HCT116 (cell line): ENCODE measurements around the gene DRAM1.

Experiments used
- ATF3 ChIP-seq: IDR thresholded peaks from 2 replicates; pipeline ENCODE4 v1.6.1; 2012
- CBX3 ChIP-seq: IDR thresholded peaks from 2 replicates; pipeline ENCODE4 v1.6.1; 2012; ENCODE audit warnings: low read depth
- CTCF ChIP-seq, 3 experiments: fragments of 200-600 bp in 1 of 3; sonication (generic) in 1 of 3; IDR thresholded peaks in 2 of 3; conservative IDR thresholded peaks in 1 of 3; 2 replicates each; pipeline ENCODE4 v1.5.1; 2012 to 2017; ENCODE audit warnings: low read depth in 2 of 3, low read length in 2 of 3, antibody characterized with exemption in 1 of 3, borderline replicate concordance in 1 of 3, control low read depth in 1 of 3, mild to moderate bottlenecking in 1 of 3, mixed read lengths in 1 of 3, mixed run types in 1 of 3, moderate library complexity in 1 of 3; ENCODE audit not compliant: insufficient read depth in 1 of 3
- EZH2 ChIP-seq: fragments of 200-600 bp; sonication (generic); IDR thresholded peaks from 2 replicates; pipeline ENCODE4 v1.6.1; 2017; ENCODE audit warnings: antibody characterized with exemption, mixed run types
- EZH2phosphoT487 ChIP-seq: fragments of 200-600 bp; IDR thresholded peaks from 2 replicates; pipeline ENCODE4 v1.6.1; 2018; ENCODE audit warnings: antibody characterized with exemption, borderline replicate concordance
- MAX ChIP-seq: IDR thresholded peaks from 2 replicates; pipeline ENCODE4 v1.6.1; 2012
- POLR2A ChIP-seq: IDR thresholded peaks from 2 replicates; pipeline ENCODE4 v1.7.0; 2011; ENCODE audit warnings: borderline replicate concordance; ENCODE audit not compliant: insufficient read depth, insufficient read length; ENCODE audit errors: extremely low read depth
- POLR2AphosphoS5 ChIP-seq: IDR thresholded peaks from 2 replicates; pipeline ENCODE4 v1.6.1; 2011; ENCODE audit warnings: mild to moderate bottlenecking, low read depth, low read length, moderate library complexity
- SP1 ChIP-seq: IDR thresholded peaks from 2 replicates; pipeline ENCODE4 v1.6.1; 2012; ENCODE audit warnings: low read depth
- YY1 ChIP-seq: IDR thresholded peaks from 2 replicates; pipeline ENCODE4 v1.6.1; 2011; ENCODE audit warnings: low read length, low read depth, moderate library complexity, mild to moderate bottlenecking; ENCODE audit not compliant: insufficient replicate concordance; ENCODE audit errors: extremely low read depth
- ZFX ChIP-seq: fragments of 450-650 bp; IDR thresholded peaks from 2 replicates; pipeline ENCODE4 v1.6.1; 2017

- TF ChIP-seq CTCF (IDR thresholded peaks at IDR 0.05 in 2 of 3, conservative IDR thresholded peaks at IDR 0.05 in 1 of 3; ENCODE audit: borderline replicate concordance in 1 of 3, insufficient read depth in 1 of 3, low read depth in 2 of 3, low read length in 2 of 3) (no peak), POLR2A (no peak), YY1 (no peak), SP1 (no peak), EZH2 (no peak), MAX (no peak), EZH2phosphoT487 (no peak), POLR2AphosphoS5 (no peak), ATF3 (no peak), CBX3 (no peak), ZFX (no peak)
Measured at GRCh38 chr12:101889211-101889752, 11.9 kb downstream of the DRAM1 start.
